CD4-positive, alpha-beta T cell treated with Interferon gamma for 1 hour (primary cell): ENCODE measurements around the gene C1QTNF5.

Source experiments
- DNase-seq: peaks from one replicate; pipeline ENCODE4 v3.0.0-alpha.2; 2020

The C1QTNF5 gene

GRCh38 chr11:119316729-119317591 lies 23.7 kb downstream of the C1QTNF5 start, which contains the start of gene MCAM:
Gene MCAM, minus strand, starts transcription at chr11:119317130. Its CDS starts 29 bp downstream, at chr11:119317101.
- DNase-seq, result no peak

- DNase-seq, result no peak
Measured at GRCh38 chr11:119316016-119316728, 24.5 kb downstream of the C1QTNF5 start.

GRCh38 chr11:119315131-119316015 lies 25.3 kb downstream of the C1QTNF5 start:
- peak; percentile 52 for DNase-seq

GRCh38 chr11:119314726-119315125 lies 26.0 kb downstream of the C1QTNF5 start:
- DNase-seq, result no peak

- no peak for DNase-seq
Measured at GRCh38 chr11:119310682-119311052, 30.0 kb downstream of the C1QTNF5 start.

GRCh38 chr11:119309953-119310681 lies 30.6 kb downstream of the C1QTNF5 start:
- no peak for DNase-seq

- DNase-seq, result no peak
Measured at GRCh38 chr11:119309411-119309810, 31.3 kb downstream of the C1QTNF5 start.

- DNase-seq, result no peak
Measured at GRCh38 chr11:119307974-119308373, 32.7 kb downstream of the C1QTNF5 start.

GRCh38 chr11:119307219-119307618 lies 33.5 kb downstream of the C1QTNF5 start:
- no peak for DNase-seq

GRCh38 chr11:119306373-119306890 lies 34.3 kb downstream of the C1QTNF5 start:
- DNase-seq, result peak; percentile 59

GRCh38 chr11:119305556-119306372 lies 34.9 kb downstream of the C1QTNF5 start:
- DNase-seq, result no peak

- DNase-seq, result no peak
Measured at GRCh38 chr11:119303227-119303718, 37.4 kb downstream of the C1QTNF5 start.

- DNase-seq, result no peak
Measured at GRCh38 chr11:119300198-119300964, 40.3 kb downstream of the C1QTNF5 start.

GRCh38 chr11:119299416-119299815 lies 41.3 kb downstream of the C1QTNF5 start:
- DNase-seq, result no peak

GRCh38 chr11:119298726-119299125 lies 42.0 kb downstream of the C1QTNF5 start:
- no peak for DNase-seq

GRCh38 chr11:119297938-119298337 lies 42.7 kb downstream of the C1QTNF5 start:
- DNase-seq, result no peak

- DNase-seq, result no peak
Measured at GRCh38 chr11:119295178-119295577, 45.5 kb downstream of the C1QTNF5 start.

GRCh38 chr11:119293461-119293860 lies 47.2 kb downstream of the C1QTNF5 start:
- DNase-seq, result no peak

- DNase-seq, result no peak
Measured at GRCh38 chr11:119290894-119291497, 49.7 kb downstream of the C1QTNF5 start.
